Gastrocnemius medialis (tissue), 4 donors: ENCODE results near the gene TSKS. TPM values are rescaled to one million over a fixed set of nuclear protein-coding genes. Genes with fewer than 3 reads are reported as not detected.

Source experiments
- ATAC-seq, 2 donors: fragments of 150-250 bp; one replicate each; pipeline ENCODE4 v1.9.1; 2016
- DNase-seq, 2 donors: peaks; one replicate each; pipeline ENCODE4 v3.0.0-alpha.2; 2019
- H3K27ac ChIP-seq, 4 donors: fragments of 200-600 bp; sonication (generic); 1 replicate in 1 of 4; 2 replicates in 3 of 4; pipeline ENCODE4 v1.5.1; 2016 to 2018; ENCODE audit warnings: mild to moderate bottlenecking in 2 of 4, moderate library complexity in 1 of 4
- H3K27me3 ChIP-seq, 3 donors: fragments of 200-600 bp; sonication (generic) in 2 of 3; 1 replicate in 1 of 3; 2 replicates in 2 of 3; pipeline versions ENCODE4 v1.5.1 to v1.6.0; 2016 to 2019; ENCODE audit warnings: mild to moderate bottlenecking in 1 of 3, moderate library complexity in 1 of 3
- H3K36me3 ChIP-seq, 2 donors: fragments of 200-600 bp; sonication (generic) in 1 of 2; one replicate each; pipeline ENCODE4 v1.5.1; 2017 to 2018
- H3K4me1 ChIP-seq, 2 donors: fragments of 200-600 bp; sonication (generic) in 1 of 2; one replicate each; pipeline ENCODE4 v1.5.1; 2016 to 2017; ENCODE audit warnings: mild to moderate bottlenecking in 2 of 2
- H3K4me3 ChIP-seq, 4 donors: fragments of 200-600 bp; sonication (generic) in 3 of 4; 1 replicate in 1 of 4; 2 replicates in 3 of 4; pipeline ENCODE4 v1.5.1; 2016 to 2019; ENCODE audit warnings: mild to moderate bottlenecking in 2 of 4
- H3K9me3 ChIP-seq, 3 donors: fragments of 200-600 bp; sonication (generic) in 2 of 3; 1 replicate in 1 of 3; 2 replicates in 2 of 3; pipeline ENCODE4 v1.5.1; 2016 to 2019
- POLR2A ChIP-seq, 2 donors: fragments of 450-650 bp; IDR thresholded peaks; one replicate each; pipeline ENCODE4 v1.6.1; 2017; ENCODE audit warnings: antibody characterized with exemption in 2 of 2, mild to moderate bottlenecking in 2 of 2, moderate library complexity in 2 of 2
- in situ Hi-C, 4 donors: fragments of 200-750 bp; cut with MboI; loops; one replicate each; pipeline versions ENCODE4 v1.15.0 to v1.8.0; 2017; ENCODE audit warnings: low sequenced_read_pairs in 4 of 4
- intact Hi-C: fragments of 100-400 bp; cut with DNase I; formaldehyde crosslinking; loops from one replicate; pipeline ENCODE4 v1.15.1; 2023; ENCODE audit warnings: low total_unique reads
- total RNA-seq, 4 donors: library from RNA; depleted of rRNA; stranded (reverse); fragments of >200 nt; gene quantifications; one replicate each; pipeline versions ENCODE4 v1.1.0 to v1.2.3, GENCODE V29; 2016
- TF ChIP-seq, protein P1 (sequence below), 5 experiments: fragments of 450-650 bp in 3 of 5; fragments of 200-600 bp in 2 of 5; sonication (generic) in 2 of 5; IDR thresholded peaks in 4 of 5; conservative IDR thresholded peaks in 1 of 5; 1 replicate in 4 of 5; 2 replicates in 1 of 5; pipeline ENCODE4 v1.5.1; 2016 to 2019; ENCODE audit warnings: antibody characterized with exemption in 5 of 5, mild to moderate bottlenecking in 3 of 5, moderate library complexity in 3 of 5

TSKS gene
- total RNA-seq, 4 donors from 2014 or later: 0.13 to 0.16 TPM; not detected in 2

GRCh38 chr19:49787746-49788145, 24.6 kb upstream of the TSKS start:
- H3K4me3 ChIP-seq: no peak overlapping the region
- H3K36me3 ChIP-seq: peaks cover 0 to 45% of the 10 kb centered on the region in 2 donors
- no peaks in the 10 kb centered on the region for H3K27me3 ChIP-seq
- DNase-seq (no peak), ATAC-seq (no peak)
- H3K4me1 ChIP-seq: no peaks in the 10 kb centered on the region
- in situ Hi-C loops: no loop called here
- intact Hi-C loops: no loop called here
- no peak overlapping the region for H3K27ac ChIP-seq
- no peaks in the 10 kb centered on the region for H3K9me3 ChIP-seq
- no peak for TF ChIP-seq POLR2A (IDR thresholded peaks at IDR 0.05)
- TF ChIP-seq, protein P1, sequence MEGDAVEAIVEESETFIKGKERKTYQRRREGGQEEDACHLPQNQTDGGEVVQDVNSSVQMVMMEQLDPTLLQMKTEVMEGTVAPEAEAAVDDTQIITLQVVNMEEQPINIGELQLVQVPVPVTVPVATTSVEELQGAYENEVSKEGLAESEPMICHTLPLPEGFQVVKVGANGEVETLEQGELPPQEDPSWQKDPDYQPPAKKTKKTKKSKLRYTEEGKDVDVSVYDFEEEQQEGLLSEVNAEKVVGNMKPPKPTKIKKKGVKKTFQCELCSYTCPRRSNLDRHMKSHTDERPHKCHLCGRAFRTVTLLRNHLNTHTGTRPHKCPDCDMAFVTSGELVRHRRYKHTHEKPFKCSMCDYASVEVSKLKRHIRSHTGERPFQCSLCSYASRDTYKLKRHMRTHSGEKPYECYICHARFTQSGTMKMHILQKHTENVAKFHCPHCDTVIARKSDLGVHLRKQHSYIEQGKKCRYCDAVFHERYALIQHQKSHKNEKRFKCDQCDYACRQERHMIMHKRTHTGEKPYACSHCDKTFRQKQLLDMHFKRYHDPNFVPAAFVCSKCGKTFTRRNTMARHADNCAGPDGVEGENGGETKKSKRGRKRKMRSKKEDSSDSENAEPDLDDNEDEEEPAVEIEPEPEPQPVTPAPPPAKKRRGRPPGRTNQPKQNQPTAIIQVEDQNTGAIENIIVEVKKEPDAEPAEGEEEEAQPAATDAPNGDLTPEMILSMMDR (IDR thresholded peaks at IDR 0.05 in 4 of 5, conservative IDR thresholded peaks at IDR 0.05 in 1 of 5): no peak

DNA sequence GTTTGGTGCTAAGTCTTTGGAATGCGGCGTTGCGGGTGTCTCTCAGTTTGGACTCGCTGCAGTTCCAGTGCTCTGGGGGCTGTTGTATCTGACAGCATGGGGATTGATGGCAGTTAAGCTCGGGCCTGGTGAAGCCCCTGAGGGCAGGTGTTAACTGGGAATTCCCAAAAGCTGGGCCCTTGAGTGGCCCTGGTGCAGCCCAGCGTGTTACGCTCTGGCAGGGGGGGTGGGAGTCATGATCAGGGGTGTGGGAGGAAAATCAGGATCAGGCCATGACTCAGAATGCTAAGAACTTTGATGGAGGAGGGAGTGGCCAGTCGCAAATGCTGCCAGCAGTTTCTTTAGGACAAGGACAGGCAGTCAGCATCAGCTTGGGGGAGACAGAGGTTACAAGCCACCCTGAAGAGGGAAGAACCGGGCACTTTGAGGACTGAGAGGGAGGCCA, 23.3 kb upstream of the TSKS start:
- ATAC-seq (peak in 1 of 2 donors; percentile 36), DNase-seq (no peak)
- Histone ChIP-seq H3K27me3 (no peaks in the 10 kb centered on the region), H3K4me1 (no peaks in the 10 kb centered on the region), H3K36me3 (peaks cover 0 to 45% of the 10 kb centered on the region in 2 donors), H3K9me3 (no peaks in the 10 kb centered on the region), H3K4me3 (no peak overlapping the region), H3K27ac (no peak overlapping the region)
- intact Hi-C loops (no loop called here), in situ Hi-C loops (no loop called here)
- TF ChIP-seq POLR2A (IDR thresholded peaks at IDR 0.05): no peak
- TF ChIP-seq, protein P1 (IDR thresholded peaks at IDR 0.05 in 4 of 5, conservative IDR thresholded peaks at IDR 0.05 in 1 of 5): no peak

GRCh38 chr19:49782515-49782914, 19.4 kb upstream of the TSKS start:
- in situ Hi-C loops: no loop called here
- Histone ChIP-seq H3K4me3 (no peak overlapping the region), H3K9me3 (no peaks in the 10 kb centered on the region), H3K27me3 (no peaks in the 10 kb centered on the region), H3K27ac (no peak overlapping the region), H3K36me3 (peaks cover 0 to 37% of the 10 kb centered on the region in 2 donors), H3K4me1 (no peaks in the 10 kb centered on the region)
- DNase-seq (no peak), ATAC-seq (no peak)
- TF ChIP-seq, protein P1 (IDR thresholded peaks at IDR 0.05 in 4 of 5, conservative IDR thresholded peaks at IDR 0.05 in 1 of 5): no peak
- TF ChIP-seq POLR2A (IDR thresholded peaks at IDR 0.05): no peak
- intact Hi-C loops: no loop called here

GRCh38 chr19:49781394-49781793, 18.3 kb upstream of the TSKS start:
- TF ChIP-seq POLR2A (IDR thresholded peaks at IDR 0.05): no peak
- TF ChIP-seq, protein P1 (IDR thresholded peaks at IDR 0.05 in 4 of 5, conservative IDR thresholded peaks at IDR 0.05 in 1 of 5): no peak
- DNase-seq (no peak), ATAC-seq (no peak)
- intact Hi-C loops: no loop called here
- H3K9me3 ChIP-seq: no peaks in the 10 kb centered on the region
- H3K36me3 ChIP-seq: peaks cover 0 to 36% of the 10 kb centered on the region in 2 donors
- H3K27ac ChIP-seq: no peak overlapping the region
- H3K27me3 ChIP-seq: no peaks in the 10 kb centered on the region
- H3K4me3 ChIP-seq: no peak overlapping the region
- H3K4me1 ChIP-seq: no peaks in the 10 kb centered on the region
- in situ Hi-C loops: no loop called here

DNA sequence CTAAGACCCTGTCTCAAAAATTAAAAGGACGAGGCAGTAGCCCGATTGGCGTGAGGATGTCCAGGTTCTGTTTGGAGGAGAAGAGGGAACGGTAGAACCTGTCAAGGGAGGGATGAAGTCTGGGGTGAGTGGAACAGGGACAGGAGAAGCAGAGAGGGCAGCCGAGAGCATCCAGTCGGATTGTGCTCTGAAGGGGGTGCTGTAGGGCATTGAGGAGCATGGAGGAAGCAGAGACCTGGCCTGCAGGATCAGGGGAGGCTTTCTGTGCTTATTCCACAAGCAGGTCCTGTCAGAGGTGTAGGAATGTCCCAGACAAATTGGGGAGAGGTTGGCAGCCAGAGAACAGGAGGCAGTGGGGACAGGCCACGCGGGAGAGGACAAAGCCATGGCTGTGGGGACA, 17.8 kb upstream of the TSKS start:
- DNase-seq (no peak), ATAC-seq (no peak)
- TF ChIP-seq POLR2A (IDR thresholded peaks at IDR 0.05): no peak
- TF ChIP-seq, protein P1 (IDR thresholded peaks at IDR 0.05 in 4 of 5, conservative IDR thresholded peaks at IDR 0.05 in 1 of 5): no peak
- in situ Hi-C loops (no loop called here), intact Hi-C loops (no loop called here)
- Histone ChIP-seq H3K4me3 (no peak overlapping the region), H3K27ac (no peak overlapping the region), H3K36me3 (peaks cover 0 to 36% of the 10 kb centered on the region in 2 donors), H3K9me3 (no peaks in the 10 kb centered on the region), H3K27me3 (no peaks in the 10 kb centered on the region), H3K4me1 (no peaks in the 10 kb centered on the region)
